ENCODE results near the gene SLC35F3.

DNA sequence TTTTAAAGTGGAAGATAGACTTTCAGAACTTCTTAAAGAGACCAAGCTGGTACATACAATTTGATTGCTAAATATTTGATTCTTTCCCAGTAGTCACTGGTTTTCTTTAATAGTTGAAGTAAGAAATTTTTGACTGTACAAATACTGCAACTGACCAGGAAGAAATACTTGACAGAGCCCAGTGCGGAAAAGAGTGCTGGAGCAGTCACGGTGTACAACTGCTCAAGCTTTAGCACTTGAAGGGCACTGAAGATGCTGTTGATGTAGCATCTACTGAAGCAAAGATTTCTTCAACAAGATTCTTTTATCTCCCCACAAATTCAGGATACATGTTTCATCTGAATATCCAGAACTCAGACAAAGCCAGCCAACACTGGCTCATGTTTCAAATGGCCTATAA lies 41.5 kb downstream of the SLC35F3 start:
- TF ChIP-seq, protein P1, sequence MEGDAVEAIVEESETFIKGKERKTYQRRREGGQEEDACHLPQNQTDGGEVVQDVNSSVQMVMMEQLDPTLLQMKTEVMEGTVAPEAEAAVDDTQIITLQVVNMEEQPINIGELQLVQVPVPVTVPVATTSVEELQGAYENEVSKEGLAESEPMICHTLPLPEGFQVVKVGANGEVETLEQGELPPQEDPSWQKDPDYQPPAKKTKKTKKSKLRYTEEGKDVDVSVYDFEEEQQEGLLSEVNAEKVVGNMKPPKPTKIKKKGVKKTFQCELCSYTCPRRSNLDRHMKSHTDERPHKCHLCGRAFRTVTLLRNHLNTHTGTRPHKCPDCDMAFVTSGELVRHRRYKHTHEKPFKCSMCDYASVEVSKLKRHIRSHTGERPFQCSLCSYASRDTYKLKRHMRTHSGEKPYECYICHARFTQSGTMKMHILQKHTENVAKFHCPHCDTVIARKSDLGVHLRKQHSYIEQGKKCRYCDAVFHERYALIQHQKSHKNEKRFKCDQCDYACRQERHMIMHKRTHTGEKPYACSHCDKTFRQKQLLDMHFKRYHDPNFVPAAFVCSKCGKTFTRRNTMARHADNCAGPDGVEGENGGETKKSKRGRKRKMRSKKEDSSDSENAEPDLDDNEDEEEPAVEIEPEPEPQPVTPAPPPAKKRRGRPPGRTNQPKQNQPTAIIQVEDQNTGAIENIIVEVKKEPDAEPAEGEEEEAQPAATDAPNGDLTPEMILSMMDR (IDR thresholded peaks at IDR 0.05), result no peak
- TF ChIP-seq SIN3A (IDR thresholded peaks at IDR 0.05; ENCODE audit: borderline replicate concordance, insufficient read depth, low read depth, low read length) (no peak), POLR2AphosphoS5 (IDR thresholded peaks at IDR 0.05; ENCODE audit: low read depth, low read length) (no peak), TCF7L2 (IDR thresholded peaks at IDR 0.05; ENCODE audit: low read depth, low read length) (no peak)
- TF ChIP-seq, protein P2, sequence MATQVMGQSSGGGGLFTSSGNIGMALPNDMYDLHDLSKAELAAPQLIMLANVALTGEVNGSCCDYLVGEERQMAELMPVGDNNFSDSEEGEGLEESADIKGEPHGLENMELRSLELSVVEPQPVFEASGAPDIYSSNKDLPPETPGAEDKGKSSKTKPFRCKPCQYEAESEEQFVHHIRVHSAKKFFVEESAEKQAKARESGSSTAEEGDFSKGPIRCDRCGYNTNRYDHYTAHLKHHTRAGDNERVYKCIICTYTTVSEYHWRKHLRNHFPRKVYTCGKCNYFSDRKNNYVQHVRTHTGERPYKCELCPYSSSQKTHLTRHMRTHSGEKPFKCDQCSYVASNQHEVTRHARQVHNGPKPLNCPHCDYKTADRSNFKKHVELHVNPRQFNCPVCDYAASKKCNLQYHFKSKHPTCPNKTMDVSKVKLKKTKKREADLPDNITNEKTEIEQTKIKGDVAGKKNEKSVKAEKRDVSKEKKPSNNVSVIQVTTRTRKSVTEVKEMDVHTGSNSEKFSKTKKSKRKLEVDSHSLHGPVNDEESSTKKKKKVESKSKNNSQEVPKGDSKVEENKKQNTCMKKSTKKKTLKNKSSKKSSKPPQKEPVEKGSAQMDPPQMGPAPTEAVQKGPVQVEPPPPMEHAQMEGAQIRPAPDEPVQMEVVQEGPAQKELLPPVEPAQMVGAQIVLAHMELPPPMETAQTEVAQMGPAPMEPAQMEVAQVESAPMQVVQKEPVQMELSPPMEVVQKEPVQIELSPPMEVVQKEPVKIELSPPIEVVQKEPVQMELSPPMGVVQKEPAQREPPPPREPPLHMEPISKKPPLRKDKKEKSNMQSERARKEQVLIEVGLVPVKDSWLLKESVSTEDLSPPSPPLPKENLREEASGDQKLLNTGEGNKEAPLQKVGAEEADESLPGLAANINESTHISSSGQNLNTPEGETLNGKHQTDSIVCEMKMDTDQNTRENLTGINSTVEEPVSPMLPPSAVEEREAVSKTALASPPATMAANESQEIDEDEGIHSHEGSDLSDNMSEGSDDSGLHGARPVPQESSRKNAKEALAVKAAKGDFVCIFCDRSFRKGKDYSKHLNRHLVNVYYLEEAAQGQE (IDR thresholded peaks at IDR 0.05; ENCODE audit: insufficient read depth in 1 of 2, low read depth in 2 of 2, low read length in 1 of 2), result no peak
